Measurements from ENCODE around the gene ANKRD7.
"Not testable (repeated sequence)": the region's sequence is repeated elsewhere in the genome, so short reads cannot be mapped to it uniquely, and the experiment has no call there.

ANKRD7 gene

DNA sequence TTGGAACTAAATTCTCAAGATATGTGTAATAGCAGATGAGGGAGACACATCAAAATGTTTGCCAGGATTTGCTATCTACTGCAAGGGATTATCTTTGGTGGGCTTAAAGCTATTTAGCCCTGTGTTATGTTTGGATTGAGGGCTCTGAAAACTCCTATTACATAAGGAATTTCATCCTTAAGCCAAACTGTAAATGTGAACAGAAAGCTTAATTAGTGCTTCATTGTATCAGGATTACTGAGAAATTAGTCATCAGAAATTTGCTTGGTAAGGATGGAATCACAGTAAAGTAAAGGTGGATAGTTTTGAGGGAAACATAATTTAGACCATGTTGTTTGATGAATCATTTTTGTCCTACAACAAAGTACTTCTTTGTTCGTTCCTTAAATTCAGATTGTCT is 8.3 kb downstream of the ANKRD7 start:
- no peak overlapping the region for H2AFZ ChIP-seq (ENCODE audit: low read depth, low read length)

DNA sequence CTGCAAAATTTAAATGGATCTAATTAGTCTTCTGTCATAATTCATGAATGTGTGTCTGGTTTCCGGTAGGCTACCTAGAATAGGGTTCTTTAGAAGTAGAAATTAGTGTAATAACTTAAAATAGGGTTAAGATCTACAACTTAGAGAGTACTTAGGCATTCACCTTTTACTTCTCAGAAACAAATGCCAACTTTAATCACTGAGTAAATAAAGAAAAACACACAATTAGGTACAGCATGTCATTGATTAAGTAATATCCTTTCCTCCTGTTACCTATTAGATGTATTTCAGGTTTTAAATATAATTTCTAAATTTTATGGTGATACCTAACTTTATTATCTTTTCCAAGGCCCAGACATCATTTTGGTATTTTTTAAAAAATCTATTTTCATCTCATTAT is 9.3 kb downstream of the ANKRD7 start:
- Histone ChIP-seq H3K4me1 (ENCODE audit: insufficient read depth, low read length) (peaks cover 8% of the 10 kb centered on the region; the same call in 1 of the 2 replicates), H3K9ac (ENCODE audit: low read depth, low read length) (no peak overlapping the region), H2AFZ (ENCODE audit: low read depth, low read length) (no peak overlapping the region), H3K4me2 (ENCODE audit: insufficient read depth, low read length) (no peak overlapping the region), H3K4me3 (ENCODE audit: low read depth in 1 of 2, low read length in 2 of 2) (no peak overlapping the region), H3K27me3 (ENCODE audit: insufficient read depth, low read length, poor library complexity) (no peaks in the 10 kb centered on the region), H3K27ac (ENCODE audit: low read length) (no peak overlapping the region), H3K36me3 (ENCODE audit: insufficient read depth, low read length) (no peaks in the 10 kb centered on the region), H3K9me3 (ENCODE audit: insufficient read depth, low read length, severe bottlenecking) (no peaks in the 10 kb centered on the region), H4K20me1 (ENCODE audit: insufficient read depth, low read length) (no peaks in the 10 kb centered on the region), H3K79me2 (ENCODE audit: insufficient read depth, low read length) (no peaks in the 10 kb centered on the region)
- TF ChIP-seq CTCF (IDR thresholded peaks at IDR 0.05; ENCODE audit: borderline replicate concordance, extremely low read depth, low read length, poor library complexity, severe bottlenecking) (no peak), EZH2 (IDR thresholded peaks at IDR 0.05; ENCODE audit: borderline replicate concordance, low read depth, low read length, severe bottlenecking) (no peak)
- DNase-seq (no peak), ATAC-seq (ENCODE audit: insufficient read depth, low read depth) (no peak)

More for the DNA sequence above, 8.3 kb downstream of the ANKRD7 start:
- no peaks in the 10 kb centered on the region for H3K27me3 ChIP-seq (ENCODE audit: insufficient read depth, low read length, poor library complexity)
- H3K36me3 ChIP-seq (ENCODE audit: insufficient read depth, low read length) = no peaks in the 10 kb centered on the region
- no peaks in the 10 kb centered on the region for H4K20me1 ChIP-seq (ENCODE audit: insufficient read depth, low read length)
- H3K79me2 ChIP-seq (ENCODE audit: insufficient read depth, low read length) = no peaks in the 10 kb centered on the region
- no peak for ATAC-seq (ENCODE audit: insufficient read depth, low read depth)
- no peak overlapping the region for H3K27ac ChIP-seq (ENCODE audit: low read length)
- peaks cover 8% of the 10 kb centered on the region; the same call in 1 of the 2 replicates for H3K4me1 ChIP-seq (ENCODE audit: insufficient read depth, low read length)
- H3K4me3 ChIP-seq (ENCODE audit: low read depth in 1 of 2, low read length in 2 of 2) = no peak overlapping the region
- DNase-seq = no peak
- H3K9me3 ChIP-seq (ENCODE audit: insufficient read depth, low read length, severe bottlenecking) = no peaks in the 10 kb centered on the region
- TF ChIP-seq EZH2 (IDR thresholded peaks at IDR 0.05; ENCODE audit: borderline replicate concordance, low read depth, low read length, severe bottlenecking) (no peak), CTCF (IDR thresholded peaks at IDR 0.05; ENCODE audit: borderline replicate concordance, extremely low read depth, low read length, poor library complexity, severe bottlenecking) (no peak)
- H3K4me2 ChIP-seq (ENCODE audit: insufficient read depth, low read length) = no peak overlapping the region
- no peak overlapping the region for H3K9ac ChIP-seq (ENCODE audit: low read depth, low read length)

DNA sequence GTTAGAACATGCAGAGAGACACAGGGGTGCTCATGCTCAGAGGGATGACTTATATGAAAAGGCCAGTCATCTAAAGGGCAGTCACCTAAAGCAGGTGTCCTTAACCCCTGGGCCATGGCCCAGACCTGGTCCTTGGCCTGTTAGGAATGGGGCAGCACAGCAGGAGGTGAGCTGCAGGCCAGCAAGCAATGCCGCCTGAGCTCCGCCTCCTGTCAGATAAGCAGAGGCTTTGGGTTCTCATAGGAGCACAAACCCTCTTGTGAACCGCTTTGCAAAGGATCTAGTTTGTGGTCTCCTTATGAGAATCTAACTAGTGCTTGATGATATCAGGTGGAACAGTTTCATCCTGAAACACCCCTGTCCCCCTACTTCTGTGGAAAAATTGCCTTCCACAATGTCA is 14.5 kb downstream of the ANKRD7 start:
- no peaks in the 10 kb centered on the region for H3K4me1 ChIP-seq (ENCODE audit: insufficient read depth, low read length)
- no peaks in the 10 kb centered on the region for H3K36me3 ChIP-seq (ENCODE audit: insufficient read depth, low read length)
- H4K20me1 ChIP-seq (ENCODE audit: insufficient read depth, low read length) = no peaks in the 10 kb centered on the region
- no peak overlapping the region for H3K27ac ChIP-seq (ENCODE audit: low read length)
- no peaks in the 10 kb centered on the region for H3K27me3 ChIP-seq (ENCODE audit: insufficient read depth, low read length, poor library complexity)
- H3K79me2 ChIP-seq (ENCODE audit: insufficient read depth, low read length) = no peaks in the 10 kb centered on the region
- no peaks in the 10 kb centered on the region for H3K9me3 ChIP-seq (ENCODE audit: insufficient read depth, low read length, severe bottlenecking)
- no peak overlapping the region for H3K9ac ChIP-seq (ENCODE audit: low read depth, low read length)
- TF ChIP-seq EZH2 (IDR thresholded peaks at IDR 0.05; ENCODE audit: borderline replicate concordance, low read depth, low read length, severe bottlenecking) = no peak
- no peak for TF ChIP-seq CTCF (IDR thresholded peaks at IDR 0.05; ENCODE audit: borderline replicate concordance, extremely low read depth, low read length, poor library complexity, severe bottlenecking)
- H2AFZ ChIP-seq (ENCODE audit: low read depth, low read length) = no peak overlapping the region
- DNase-seq (no peak), ATAC-seq (ENCODE audit: insufficient read depth, low read depth) (no peak)
- H3K4me3 ChIP-seq (ENCODE audit: low read depth in 1 of 2, low read length in 2 of 2) = no peak overlapping the region
- no peak overlapping the region for H3K4me2 ChIP-seq (ENCODE audit: insufficient read depth, low read length)

GRCh38 chr7:118240320-118240719 is 15.8 kb downstream of the ANKRD7 start:
- not testable (repeated sequence) for H2AFZ ChIP-seq (ENCODE audit: low read depth, low read length); H4K20me1 ChIP-seq (ENCODE audit: insufficient read depth, low read length); H3K4me3 ChIP-seq (ENCODE audit: low read depth in 1 of 2, low read length in 2 of 2); H3K4me2 ChIP-seq (ENCODE audit: insufficient read depth, low read length); H3K79me2 ChIP-seq (ENCODE audit: insufficient read depth, low read length); H3K4me1 ChIP-seq (ENCODE audit: insufficient read depth, low read length); H3K36me3 ChIP-seq (ENCODE audit: insufficient read depth, low read length); H3K27ac ChIP-seq (ENCODE audit: low read length); H3K9me3 ChIP-seq (ENCODE audit: insufficient read depth, low read length, severe bottlenecking); H3K27me3 ChIP-seq (ENCODE audit: insufficient read depth, low read length, poor library complexity); H3K9ac ChIP-seq (ENCODE audit: low read depth, low read length); DNase-seq; ATAC-seq (ENCODE audit: insufficient read depth, low read depth)

Data from DND-41 (cell line).